Measurements from ENCODE around the gene MDFIC2.

The MDFIC2 gene

GRCh38 chr3:70182166-70182565 lies 130.3 kb downstream of the MDFIC2 start:
- no peak for DNase-seq (ENCODE audit: low read depth in 2 of 2)

GRCh38 chr3:70180664-70181063 lies 131.8 kb downstream of the MDFIC2 start:
- no peak for DNase-seq (ENCODE audit: low read depth in 2 of 2)

GRCh38 chr3:70179111-70179510 lies 133.3 kb downstream of the MDFIC2 start:
- no peak for DNase-seq (ENCODE audit: low read depth in 2 of 2)

GRCh38 chr3:70177881-70178645 lies 134.4 kb downstream of the MDFIC2 start:
- DNase-seq (ENCODE audit: low read depth in 2 of 2): no peak

- no peak for DNase-seq (ENCODE audit: low read depth in 2 of 2)
Measured at GRCh38 chr3:70176224-70176623, 136.2 kb downstream of the MDFIC2 start.

- no peak for DNase-seq (ENCODE audit: low read depth in 2 of 2)
Measured at GRCh38 chr3:70156808-70157207, 155.6 kb downstream of the MDFIC2 start.

GRCh38 chr3:70150599-70150998 lies 161.8 kb downstream of the MDFIC2 start:
- no peak for DNase-seq (ENCODE audit: low read depth in 2 of 2)

- no peak for DNase-seq (ENCODE audit: low read depth in 2 of 2)
Measured at GRCh38 chr3:70149714-70150400, 162.6 kb downstream of the MDFIC2 start.

Data from fibroblast of skin of left quadriceps (primary cell).